ENCODE data around the gene ZNF483.
A peak's percentile ranks its signal among the peaks of the same experiment; 100 is the strongest.
"Not testable (repeated sequence)": the region's sequence is repeated elsewhere in the genome, so short reads cannot be mapped to it uniquely, and the experiment has no call there.

The ZNF483 gene

GRCh38 chr9:111542497-111543254 lies 17.7 kb downstream of the ZNF483 start:
- DNase-seq (ENCODE audit: low read depth), result no peak

- no peak for DNase-seq (ENCODE audit: low read depth)
Measured at GRCh38 chr9:111548623-111549022, 23.6 kb downstream of the ZNF483 start.

GRCh38 chr9:111555425-111555824 lies 30.4 kb downstream of the ZNF483 start:
- DNase-seq (ENCODE audit: low read depth), result not testable (repeated sequence)

GRCh38 chr9:111559000-111559610 lies 34.1 kb downstream of the ZNF483 start:
- peak; percentile 21 for DNase-seq (ENCODE audit: low read depth)

- DNase-seq (ENCODE audit: low read depth), result no peak
Measured at GRCh38 chr9:111561165-111561719, 36.3 kb downstream of the ZNF483 start.

- peak; percentile 63 for DNase-seq (ENCODE audit: low read depth)
Measured at GRCh38 chr9:111566234-111566633, 41.3 kb downstream of the ZNF483 start.

- not testable (repeated sequence) for DNase-seq (ENCODE audit: low read depth)
Measured at GRCh38 chr9:111568127-111568526, 43.1 kb downstream of the ZNF483 start.

- DNase-seq (ENCODE audit: low read depth), result peak; percentile 93
Measured at GRCh38 chr9:111572950-111573604, 48.1 kb downstream of the ZNF483 start.

- peak; percentile 44 for DNase-seq (ENCODE audit: low read depth)
Measured at GRCh38 chr9:111582888-111583287, 57.9 kb downstream of the ZNF483 start.

- no peak for DNase-seq (ENCODE audit: low read depth)
Measured at GRCh38 chr9:111586378-111586777, 61.4 kb downstream of the ZNF483 start.

- DNase-seq (ENCODE audit: low read depth), result peak; percentile 65
Measured at GRCh38 chr9:111588846-111589245, 63.9 kb downstream of the ZNF483 start.

- peak; percentile 72 for DNase-seq (ENCODE audit: low read depth)
Measured at GRCh38 chr9:111597852-111598732, 73.1 kb downstream of the ZNF483 start.

- peak; percentile 66 for DNase-seq (ENCODE audit: low read depth)
Measured at GRCh38 chr9:111598733-111599091, 73.7 kb downstream of the ZNF483 start.

GRCh38 chr9:111599092-111599954 lies 74.3 kb downstream of the ZNF483 start, which contains the start of gene PTGR1:
TSS of gene PTGR1 (minus strand) at chr9:111599647. CDS start at chr9:111597422, 2,225 bp downstream.
- DNase-seq (ENCODE audit: low read depth), result peak; percentile 89

- DNase-seq (ENCODE audit: low read depth), result no peak
Measured at GRCh38 chr9:111599955-111600343, 75.0 kb downstream of the ZNF483 start.

GRCh38 chr9:111601237-111602018 lies 76.4 kb downstream of the ZNF483 start:
- DNase-seq (ENCODE audit: low read depth), result peak; percentile 38

- DNase-seq (ENCODE audit: low read depth), result no peak
Measured at GRCh38 chr9:111603041-111603440, 78.1 kb downstream of the ZNF483 start.

GRCh38 chr9:111604054-111604615 lies 79.2 kb downstream of the ZNF483 start:
- DNase-seq (ENCODE audit: low read depth), result no peak

- no peak for DNase-seq (ENCODE audit: low read depth)
Measured at GRCh38 chr9:111605041-111605559, 80.1 kb downstream of the ZNF483 start.
